ENCODE measurements around the gene PNKD.

PNKD gene

GRCh38 chr2:218269900-218270720 lies at the start of gene PNKD, which contains the start of gene AAMP:
Gene PNKD (plus strand): TSS chr2:218270519. CDS start chr2:218270536, 17 bp downstream.
Gene AAMP (minus strand): TSS chr2:218270137. CDS start chr2:218270086, 51 bp downstream.
- peak; percentile 99 for DNase-seq

GRCh38 chr2:218221000-218221399 lies 49.3 kb upstream of the PNKD start:
- no peak for DNase-seq

- no peak for DNase-seq
Observed at GRCh38 chr2:218223046-218223445, 47.3 kb upstream of the PNKD start.

GRCh38 chr2:218224186-218224585 lies 46.1 kb upstream of the PNKD start:
- no peak for DNase-seq

- DNase-seq = no peak
Observed at GRCh38 chr2:218226903-218227302, 43.4 kb upstream of the PNKD start.

- no peak for DNase-seq
Observed at GRCh38 chr2:218228366-218229090, 41.8 kb upstream of the PNKD start.

- DNase-seq = no peak
Observed at GRCh38 chr2:218229239-218229638, 41.1 kb upstream of the PNKD start.

GRCh38 chr2:218229851-218230250 lies 40.5 kb upstream of the PNKD start:
- no peak for DNase-seq

- no peak for DNase-seq
Observed at GRCh38 chr2:218230882-218231281, 39.4 kb upstream of the PNKD start.

- no peak for DNase-seq
Observed at GRCh38 chr2:218233543-218233942, 36.8 kb upstream of the PNKD start.

- DNase-seq = no peak
Observed at GRCh38 chr2:218234521-218234920, 35.8 kb upstream of the PNKD start.

GRCh38 chr2:218235017-218235416 lies 35.3 kb upstream of the PNKD start:
- no peak for DNase-seq

GRCh38 chr2:218236829-218237228 lies 33.5 kb upstream of the PNKD start:
- DNase-seq = no peak

- no peak for DNase-seq
Observed at GRCh38 chr2:218238887-218239286, 31.4 kb upstream of the PNKD start.

GRCh38 chr2:218244204-218244603 lies 26.1 kb upstream of the PNKD start:
- no peak for DNase-seq

GRCh38 chr2:218244665-218245064 lies 25.7 kb upstream of the PNKD start:
- DNase-seq = no peak

GRCh38 chr2:218245214-218245613 lies 25.1 kb upstream of the PNKD start:
- DNase-seq = no peak

GRCh38 chr2:218249691-218250090 lies 20.6 kb upstream of the PNKD start:
- DNase-seq = no peak

- DNase-seq = no peak
Observed at GRCh38 chr2:218252509-218253231, 17.6 kb upstream of the PNKD start.

- DNase-seq = no peak
Observed at GRCh38 chr2:218253232-218253625, 17.1 kb upstream of the PNKD start.

- no peak for DNase-seq
Observed at GRCh38 chr2:218255446-218255845, 14.9 kb upstream of the PNKD start.

- no peak for DNase-seq
Observed at GRCh38 chr2:218256612-218257350, 13.5 kb upstream of the PNKD start.
